GM18861 (cell line): ENCODE results near the gene COL21A1.
"Not testable (repeated sequence)": the region's sequence is repeated elsewhere in the genome, so short reads cannot be mapped to it uniquely, and the experiment has no call there.

ENCODE experiments used
- ATAC-seq: cut with Tn5 transposase; IDR thresholded peaks from one replicate; pipeline ENCODE4 v1.9.1; 2021; ENCODE audit not compliant: unreplicated experiment

The COL21A1 gene

DNA sequence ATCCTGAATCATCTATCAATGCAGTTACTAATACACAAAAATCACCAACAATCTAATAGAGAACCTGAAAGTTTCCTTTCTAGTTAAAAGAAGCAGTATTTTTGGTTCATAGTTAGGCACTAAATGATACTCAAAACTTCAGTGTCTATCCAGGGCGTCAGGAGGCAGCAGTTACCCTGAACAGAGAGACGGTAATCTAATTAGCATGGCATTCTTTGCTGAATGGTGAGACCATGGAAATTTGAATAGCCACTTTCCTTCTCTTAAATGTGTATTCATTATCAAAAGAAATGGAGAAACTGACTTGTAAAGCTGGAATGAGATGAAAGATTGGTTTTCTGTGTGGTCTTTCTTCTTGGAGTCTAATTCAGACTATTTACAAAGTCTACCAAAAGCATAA, 225.4 kb downstream of the COL21A1 start:
- ATAC-seq = no peak

GRCh38 chr6:56019973-56020372, 227.4 kb downstream of the COL21A1 start:
- no peak for ATAC-seq

DNA sequence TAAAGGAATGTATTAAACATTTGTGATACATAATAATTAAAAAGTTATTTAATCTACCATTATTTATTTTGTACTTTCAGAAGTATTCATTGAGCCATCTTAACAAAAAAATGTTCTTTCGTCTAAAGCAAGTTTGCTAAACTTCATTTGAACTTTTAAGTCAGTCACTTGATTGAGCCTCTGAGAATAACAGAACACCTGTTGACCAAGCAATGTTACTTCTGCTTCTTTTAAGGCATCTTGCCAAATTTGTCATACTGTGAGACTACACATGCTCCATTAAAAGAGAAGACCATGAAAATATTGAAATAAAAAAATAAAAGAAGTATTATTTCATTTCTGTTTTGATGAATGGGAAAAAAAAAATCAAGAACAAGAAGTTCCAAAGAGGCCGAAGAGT, 230.2 kb downstream of the COL21A1 start:
- no peak for ATAC-seq

- not testable (repeated sequence) for ATAC-seq
Measured at GRCh38 chr6:56014039-56014438, 233.3 kb downstream of the COL21A1 start.

- ATAC-seq = no peak
Measured at GRCh38 chr6:56009636-56010035, 237.7 kb downstream of the COL21A1 start.
